ENCODE measurements around the gene LONP1.

GRCh38 chr19:5683177-5683886 lies 36.6 kb downstream of the LONP1 start:
- no peak for TF ChIP-seq CTCF (IDR thresholded peaks at IDR 0.05; ENCODE audit: low read depth, low read length, poor library complexity, severe bottlenecking)
- no peak for TF ChIP-seq EZH2phosphoT487 (IDR thresholded peaks at IDR 0.05; ENCODE audit: borderline replicate concordance, low read length)

All from DOHH2 (cell line).